GM18498 (cell line): ENCODE results near the gene SHFL.

ENCODE experiments used
- ATAC-seq: cut with Tn5 transposase; IDR thresholded peaks from one replicate; pipeline ENCODE4 v1.9.1; 2021; ENCODE audit warnings: mild to moderate bottlenecking, moderate library complexity; ENCODE audit not compliant: unreplicated experiment

The SHFL gene

DNA sequence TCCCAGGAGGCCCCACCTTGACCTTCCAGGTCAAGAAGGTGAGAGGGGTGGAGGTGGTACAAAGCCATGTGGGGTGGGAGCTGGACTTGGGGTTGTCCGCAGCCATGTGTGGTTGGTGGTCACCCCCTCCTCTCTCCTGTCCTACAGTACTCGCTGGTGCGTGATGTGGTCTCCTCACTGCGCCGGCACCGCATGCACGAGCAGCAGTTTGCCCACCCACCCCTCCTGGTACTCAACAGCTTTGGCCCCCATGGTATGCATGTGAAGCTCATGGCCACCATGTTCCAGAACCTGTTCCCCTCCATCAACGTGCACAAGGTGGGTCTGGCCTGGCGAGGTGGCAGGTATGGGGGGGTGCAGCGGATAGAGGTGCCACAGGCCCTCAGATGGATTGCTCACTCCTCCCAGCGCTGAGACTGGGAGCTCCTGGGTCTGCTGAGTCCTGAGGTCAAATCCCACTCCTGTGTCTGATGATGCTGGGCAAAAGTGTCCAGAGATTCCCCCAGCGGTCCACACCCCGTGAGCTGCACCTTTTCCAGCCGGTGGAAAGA, 21.8 kb downstream of the SHFL start:
- no peak for ATAC-seq

DNA sequence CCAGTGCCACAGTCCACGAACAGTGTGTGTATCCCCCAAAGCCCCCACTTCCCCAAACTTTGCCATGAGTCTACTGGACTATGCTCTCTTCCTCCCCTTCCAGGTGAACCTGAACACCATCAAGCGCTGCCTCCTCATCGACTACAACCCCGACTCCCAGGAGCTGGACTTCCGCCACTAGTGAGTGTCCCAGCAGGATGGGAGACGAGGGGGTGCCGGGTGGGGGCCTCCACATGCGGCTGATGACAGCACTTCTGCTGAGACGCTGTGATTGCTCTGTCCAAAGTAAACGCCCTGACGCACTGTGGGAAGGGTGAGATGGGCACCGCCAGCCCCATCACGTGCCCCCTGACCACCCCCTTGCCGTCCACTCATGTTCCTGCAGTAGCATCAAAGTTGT, 23.4 kb downstream of the SHFL start:
- no peak for ATAC-seq

DNA sequence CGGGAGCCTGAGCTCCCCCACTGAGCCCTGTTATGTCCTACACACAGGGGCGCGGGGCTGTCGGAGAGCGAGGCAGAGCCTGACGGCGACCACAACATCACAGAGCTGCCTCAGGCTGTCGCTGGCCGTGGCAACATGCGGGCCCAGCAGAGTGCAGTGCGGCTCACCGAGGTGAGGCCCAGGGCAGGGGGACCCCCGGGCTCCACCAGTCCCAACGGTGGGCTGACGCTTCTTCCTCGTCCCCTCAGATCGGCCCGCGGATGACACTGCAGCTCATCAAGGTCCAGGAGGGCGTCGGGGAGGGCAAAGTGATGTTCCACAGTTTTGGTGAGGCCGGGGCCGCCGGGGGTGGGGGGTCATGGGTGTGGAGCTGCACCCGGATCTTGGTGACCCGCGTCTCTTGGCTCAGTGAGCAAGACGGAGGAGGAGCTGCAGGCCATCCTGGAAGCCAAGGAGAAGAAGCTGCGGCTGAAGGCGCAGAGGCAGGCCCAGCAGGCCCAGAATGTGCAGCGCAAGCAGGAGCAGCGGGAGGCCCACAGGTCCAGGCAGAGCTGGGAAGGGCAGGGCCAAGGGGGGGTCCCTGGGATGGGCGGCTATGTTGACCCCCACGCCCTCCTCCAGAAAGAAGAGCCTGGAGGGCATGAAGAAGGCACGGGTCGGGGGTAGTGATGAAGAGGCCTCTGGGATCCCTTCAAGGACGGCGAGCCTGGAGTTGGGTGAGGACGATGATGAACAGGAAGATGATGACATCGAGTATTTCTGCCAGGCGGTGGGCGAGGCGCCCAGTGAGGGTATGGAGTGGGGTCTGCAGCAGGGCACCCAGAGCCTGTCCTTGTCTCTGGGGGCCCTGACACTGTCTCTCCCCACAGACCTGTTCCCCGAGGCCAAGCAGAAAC, 24.2 kb downstream of the SHFL start:
- no peak for ATAC-seq

- ATAC-seq, result no peak
Measured at GRCh38 chr19:10110972-10111317, 24.8 kb downstream of the SHFL start.

GRCh38 chr19:10111405-10111811, 25.3 kb downstream of the SHFL start, which contains the start of gene P2RY11:
Gene P2RY11 (plus strand): TSS chr19:10111693. CDS start chr19:10111722, 29 bp downstream.
- no peak for ATAC-seq

GRCh38 chr19:10112037-10112761, 26.1 kb downstream of the SHFL start:
- ATAC-seq, result no peak

DNA sequence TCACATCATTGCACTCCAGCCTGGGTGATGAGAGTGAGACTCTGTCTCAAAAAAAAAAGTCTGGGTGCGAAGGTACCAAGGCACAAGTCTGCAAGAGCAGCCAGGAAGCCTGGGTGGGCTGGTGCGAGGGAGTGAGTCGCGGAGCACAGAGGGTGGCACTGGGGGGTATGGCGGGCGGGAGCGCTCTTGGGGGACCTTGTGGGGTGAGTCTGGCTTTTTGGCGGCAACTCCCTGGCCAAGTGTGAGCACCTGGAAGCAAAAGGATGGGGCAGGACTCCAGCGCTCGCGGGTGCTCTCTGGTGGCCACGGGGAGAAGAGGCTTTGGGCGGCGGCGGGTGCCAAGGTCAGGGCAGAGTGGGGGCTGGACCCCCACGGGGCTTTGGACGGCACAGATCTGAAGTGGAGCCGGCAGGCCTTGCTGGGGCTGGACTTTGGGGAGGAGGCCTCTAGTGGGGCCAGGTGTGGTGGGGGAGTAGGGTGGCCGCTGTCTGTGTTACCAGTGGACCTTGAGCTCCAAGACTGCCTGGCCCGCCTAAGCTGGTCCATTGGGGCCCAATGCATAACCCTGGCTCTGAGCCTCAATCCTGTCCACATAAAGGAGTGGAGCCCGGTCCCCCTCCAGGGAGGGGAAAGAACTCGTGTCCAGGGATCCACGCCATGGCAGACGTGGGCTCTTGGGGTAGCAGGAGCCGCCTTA, 26.9 kb downstream of the SHFL start:
- ATAC-seq, result no peak

DNA sequence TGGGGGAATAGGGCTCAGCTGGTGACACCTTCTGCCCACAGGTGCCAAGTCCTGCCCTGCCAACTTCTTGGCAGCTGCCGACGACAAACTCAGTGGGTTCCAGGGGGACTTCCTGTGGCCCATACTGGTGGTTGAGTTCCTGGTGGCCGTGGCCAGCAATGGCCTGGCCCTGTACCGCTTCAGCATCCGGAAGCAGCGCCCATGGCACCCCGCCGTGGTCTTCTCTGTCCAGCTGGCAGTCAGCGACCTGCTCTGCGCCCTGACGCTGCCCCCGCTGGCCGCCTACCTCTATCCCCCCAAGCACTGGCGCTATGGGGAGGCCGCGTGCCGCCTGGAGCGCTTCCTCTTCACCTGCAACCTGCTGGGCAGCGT, 27.5 kb downstream of the SHFL start:
- no peak for ATAC-seq

DNA sequence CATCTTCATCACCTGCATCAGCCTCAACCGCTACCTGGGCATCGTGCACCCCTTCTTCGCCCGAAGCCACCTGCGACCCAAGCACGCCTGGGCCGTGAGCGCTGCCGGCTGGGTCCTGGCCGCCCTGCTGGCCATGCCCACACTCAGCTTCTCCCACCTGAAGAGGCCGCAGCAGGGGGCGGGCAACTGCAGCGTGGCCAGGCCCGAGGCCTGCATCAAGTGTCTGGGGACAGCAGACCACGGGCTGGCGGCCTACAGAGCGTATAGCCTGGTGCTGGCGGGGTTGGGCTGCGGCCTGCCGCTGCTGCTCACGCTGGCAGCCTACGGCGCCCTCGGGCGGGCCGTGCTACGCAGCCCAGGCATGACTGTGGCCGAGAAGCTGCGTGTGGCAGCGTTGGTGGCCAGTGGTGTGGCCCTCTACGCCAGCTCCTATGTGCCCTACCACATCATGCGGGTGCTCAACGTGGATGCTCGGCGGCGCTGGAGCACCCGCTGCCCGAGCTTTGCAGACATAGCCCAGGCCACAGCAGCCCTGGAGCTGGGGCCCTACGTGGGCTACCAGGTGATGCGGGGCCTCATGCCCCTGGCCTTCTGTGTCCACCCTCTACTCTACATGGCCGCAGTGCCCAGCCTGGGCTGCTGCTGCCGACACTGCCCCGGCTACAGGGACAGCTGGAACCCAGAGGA, 28.0 kb downstream of the SHFL start:
- no peak for ATAC-seq

DNA sequence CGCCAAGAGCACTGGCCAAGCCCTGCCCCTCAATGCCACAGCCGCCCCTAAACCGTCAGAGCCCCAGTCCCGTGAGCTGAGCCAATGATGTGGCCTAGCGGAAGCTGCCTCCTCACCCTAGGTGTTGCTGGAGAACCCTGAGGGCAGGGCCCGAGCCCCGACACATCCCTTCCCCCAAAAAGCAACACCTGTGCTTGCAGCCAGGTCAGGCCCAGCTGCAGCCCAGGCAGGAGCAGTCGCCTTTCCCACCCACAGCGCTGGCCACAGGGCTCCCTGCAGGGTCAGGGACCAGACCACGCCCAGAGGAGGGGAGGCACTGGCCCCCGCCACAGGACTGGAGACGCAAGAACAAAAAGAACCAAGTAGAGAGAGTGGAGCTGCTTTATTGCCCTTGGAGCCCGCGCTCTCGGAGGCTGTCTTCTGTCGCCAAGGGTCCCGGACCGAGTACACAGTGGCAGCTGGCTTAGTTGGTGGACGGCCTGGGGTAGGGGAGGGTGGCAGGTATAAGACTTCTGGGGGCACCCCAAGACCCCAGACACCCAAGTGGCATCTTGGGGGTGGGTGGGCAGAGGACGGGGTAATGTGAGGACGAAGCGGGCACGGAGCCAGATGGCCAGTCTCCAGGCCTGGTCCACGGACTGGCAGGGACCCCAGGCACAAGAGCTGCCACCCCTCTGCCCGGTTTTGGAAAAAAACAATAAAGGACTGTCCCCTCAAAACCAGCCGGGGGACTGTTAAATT, 28.7 kb downstream of the SHFL start:
- ATAC-seq, result no peak

DNA sequence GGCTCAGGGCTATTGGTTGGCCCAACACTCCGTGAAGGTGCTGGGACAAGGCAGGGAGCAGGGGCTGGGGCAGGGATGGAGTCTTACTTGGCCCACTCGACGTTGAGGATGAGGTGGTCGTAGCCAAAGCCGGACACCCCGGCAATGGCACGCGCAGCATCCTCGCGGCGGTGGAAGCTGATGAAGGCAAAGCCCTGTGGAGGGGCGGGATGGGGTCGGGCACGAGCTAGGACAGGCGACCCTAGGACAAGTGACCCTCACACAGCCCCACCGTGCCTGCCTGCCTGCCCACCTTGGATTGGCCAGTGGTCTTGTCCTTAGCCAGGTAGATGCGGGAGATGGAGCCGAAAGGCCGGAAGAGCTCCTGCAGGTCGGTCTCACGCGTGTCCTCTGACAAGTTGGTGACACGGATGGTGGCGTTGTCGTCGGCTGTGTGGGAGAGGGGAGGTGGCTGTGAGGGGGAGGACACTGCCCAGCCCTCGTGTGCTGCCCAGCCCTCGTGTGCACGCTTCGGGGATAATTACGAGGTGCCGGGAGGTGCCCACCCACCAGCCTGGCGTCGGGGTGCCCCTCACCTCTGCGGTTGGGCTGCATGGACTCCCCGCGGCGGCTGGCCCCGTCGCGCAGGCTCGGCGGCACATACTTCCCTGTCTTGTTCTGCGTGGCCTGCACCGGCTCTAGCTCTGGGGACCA, 29.4 kb downstream of the SHFL start:
- ATAC-seq, result no peak

- no peak for ATAC-seq
Measured at GRCh38 chr19:10116085-10116865, 30.2 kb downstream of the SHFL start.

GRCh38 chr19:10116866-10117616, 30.9 kb downstream of the SHFL start:
- no peak for ATAC-seq

GRCh38 chr19:10118960-10119359, 32.8 kb downstream of the SHFL start:
- no peak for ATAC-seq

DNA sequence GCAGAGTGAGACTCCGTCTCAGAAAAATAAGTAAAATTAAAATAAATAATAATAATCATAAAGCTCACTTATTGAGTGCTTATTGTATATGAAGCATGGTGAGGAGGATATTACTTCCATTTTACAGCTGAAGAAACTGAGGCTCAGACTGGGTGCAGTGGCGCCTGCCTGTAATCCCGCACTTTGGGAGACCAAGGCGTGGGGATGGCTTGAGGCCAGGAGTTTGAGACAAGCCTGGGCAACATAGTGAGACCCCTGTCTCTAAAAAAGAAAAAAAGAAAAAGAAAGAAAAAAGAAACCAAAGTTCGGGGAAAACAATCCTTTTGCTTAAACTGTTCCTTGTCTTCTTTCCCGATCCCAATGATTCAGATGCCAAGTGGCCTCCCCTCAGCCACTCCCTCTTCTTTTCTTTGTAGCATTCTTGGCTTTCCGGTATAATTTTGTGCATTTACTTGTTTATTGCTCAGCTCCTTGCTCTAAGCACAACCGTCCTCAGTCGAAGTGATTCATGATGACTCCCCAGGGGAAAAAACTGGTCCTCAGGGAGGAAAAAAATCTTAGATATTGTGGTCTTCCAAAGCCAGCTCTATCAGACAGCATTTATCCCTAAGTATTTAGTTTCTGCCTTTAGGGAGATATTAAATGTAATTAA, 34.5 kb downstream of the SHFL start:
- no peak for ATAC-seq

- no peak for ATAC-seq
Measured at GRCh38 chr19:10122045-10122444, 35.9 kb downstream of the SHFL start.

GRCh38 chr19:10124429-10124828, 38.3 kb downstream of the SHFL start:
- no peak for ATAC-seq
